ENCODE data around the gene KNOP1. TPM values are rescaled to one million over a fixed set of nuclear protein-coding genes. Genes with fewer than 3 reads are reported as not detected.
A peak's percentile ranks its signal among the peaks of the same experiment; 100 is the strongest.
"Not testable (repeated sequence)": the region's sequence is repeated elsewhere in the genome, so short reads cannot be mapped to it uniquely, and the experiment has no call there.

KNOP1 gene
- total RNA-seq, 1 experiment from 2014 or later: 30.6 TPM

- Histone ChIP-seq H3K4me3 (peak overlapping the region; percentile 91), H3K27ac (peak overlapping the region; percentile 82), H3K36me3 (peaks cover 8% of the 10 kb centered on the region), H3K27me3 (no peaks in the 10 kb centered on the region), H3K4me1 (peaks cover 3% of the 10 kb centered on the region; the same call in 1 of the 2 replicates), H3K9me3 (replicated peaks) (no peaks in the 10 kb centered on the region)
- DNase-seq: no peak
Observed at GRCh38 chr16:19717314-19717713, 713 bp downstream of the KNOP1 start.

GRCh38 chr16:19716728-19717127 is 1.3 kb downstream of the KNOP1 start:
- not testable (repeated sequence) for H3K9me3 ChIP-seq (replicated peaks); DNase-seq; H3K27ac ChIP-seq; H3K4me1 ChIP-seq; H3K36me3 ChIP-seq; H3K27me3 ChIP-seq
- H3K4me3 ChIP-seq: peak overlapping the region; percentile 91

GRCh38 chr16:19716183-19716582 is 1.8 kb downstream of the KNOP1 start:
- no peak for DNase-seq
- peaks cover 3% of the 10 kb centered on the region; the same call in 1 of the 2 replicates for H3K4me1 ChIP-seq
- no peaks in the 10 kb centered on the region for H3K27me3 ChIP-seq
- H3K36me3 ChIP-seq: peaks cover 8% of the 10 kb centered on the region
- no peak overlapping the region for H3K27ac ChIP-seq
- H3K4me3 ChIP-seq: no peak overlapping the region
- H3K9me3 ChIP-seq (replicated peaks): no peaks in the 10 kb centered on the region

GRCh38 chr16:19715566-19715965 is 2.5 kb downstream of the KNOP1 start:
- Histone ChIP-seq H3K4me1 (peaks cover 3% of the 10 kb centered on the region; the same call in 1 of the 2 replicates), H3K4me3 (no peak overlapping the region), H3K27ac (no peak overlapping the region), H3K36me3 (peaks cover 8% of the 10 kb centered on the region), H3K27me3 (no peaks in the 10 kb centered on the region), H3K9me3 (replicated peaks) (no peaks in the 10 kb centered on the region)
- no peak for DNase-seq

GRCh38 chr16:19713697-19714096 is 4.3 kb downstream of the KNOP1 start:
- DNase-seq: no peak
- no peaks in the 10 kb centered on the region for H3K27me3 ChIP-seq
- H3K36me3 ChIP-seq: peaks cover 8% of the 10 kb centered on the region
- no peaks in the 10 kb centered on the region for H3K9me3 ChIP-seq (replicated peaks)
- no peak overlapping the region for H3K4me3 ChIP-seq
- no peak overlapping the region for H3K27ac ChIP-seq
- no peaks in the 10 kb centered on the region for H3K4me1 ChIP-seq

- Histone ChIP-seq H3K9me3 (replicated peaks) (no peaks in the 10 kb centered on the region), H3K36me3 (peaks cover 8% of the 10 kb centered on the region), H3K4me3 (no peak overlapping the region), H3K27me3 (no peaks in the 10 kb centered on the region), H3K4me1 (no peaks in the 10 kb centered on the region), H3K27ac (no peak overlapping the region)
- DNase-seq: no peak
Observed at GRCh38 chr16:19712418-19713058, 5.5 kb downstream of the KNOP1 start.

GRCh38 chr16:19711643-19712042 is 6.4 kb downstream of the KNOP1 start:
- no peaks in the 10 kb centered on the region for H3K27me3 ChIP-seq
- no peak overlapping the region for H3K4me3 ChIP-seq
- DNase-seq: no peak
- H3K4me1 ChIP-seq: no peaks in the 10 kb centered on the region
- peaks cover 13% of the 10 kb centered on the region for H3K36me3 ChIP-seq
- no peaks in the 10 kb centered on the region for H3K9me3 ChIP-seq (replicated peaks)
- H3K27ac ChIP-seq: no peak overlapping the region

- Histone ChIP-seq H3K36me3 (peaks cover 15% of the 10 kb centered on the region), H3K4me1 (no peaks in the 10 kb centered on the region), H3K4me3 (no peak overlapping the region), H3K9me3 (replicated peaks) (no peaks in the 10 kb centered on the region), H3K27me3 (no peaks in the 10 kb centered on the region), H3K27ac (no peak overlapping the region)
- no peak for DNase-seq
Observed at GRCh38 chr16:19710991-19711545, 7.0 kb downstream of the KNOP1 start.

GRCh38 chr16:19710191-19710908 is 7.7 kb downstream of the KNOP1 start:
- Histone ChIP-seq H3K27me3 (no peaks in the 10 kb centered on the region), H3K4me3 (no peak overlapping the region), H3K4me1 (no peaks in the 10 kb centered on the region), H3K36me3 (peaks cover 21% of the 10 kb centered on the region), H3K9me3 (replicated peaks) (no peaks in the 10 kb centered on the region), H3K27ac (no peak overlapping the region)
- DNase-seq: no peak

GRCh38 chr16:19709381-19710136 is 8.5 kb downstream of the KNOP1 start:
- Histone ChIP-seq H3K27me3 (no peaks in the 10 kb centered on the region), H3K9me3 (replicated peaks) (no peaks in the 10 kb centered on the region), H3K4me3 (no peak overlapping the region), H3K27ac (no peak overlapping the region), H3K4me1 (no peaks in the 10 kb centered on the region), H3K36me3 (peaks cover 29% of the 10 kb centered on the region)
- DNase-seq: no peak

- H3K4me3 ChIP-seq: no peak overlapping the region
- no peak for DNase-seq
- H3K4me1 ChIP-seq: no peaks in the 10 kb centered on the region
- H3K27me3 ChIP-seq: no peaks in the 10 kb centered on the region
- no peaks in the 10 kb centered on the region for H3K9me3 ChIP-seq (replicated peaks)
- H3K36me3 ChIP-seq: peaks cover 30% of the 10 kb centered on the region
- H3K27ac ChIP-seq: no peak overlapping the region
Observed at GRCh38 chr16:19708296-19709205, 9.5 kb downstream of the KNOP1 start.

GRCh38 chr16:19707569-19708295 is 10.3 kb downstream of the KNOP1 start:
- Histone ChIP-seq H3K4me3 (no peak overlapping the region), H3K4me1 (no peaks in the 10 kb centered on the region), H3K36me3 (peaks cover 32% of the 10 kb centered on the region), H3K27me3 (no peaks in the 10 kb centered on the region), H3K27ac (no peak overlapping the region), H3K9me3 (replicated peaks) (no peaks in the 10 kb centered on the region)
- no peak for DNase-seq

- no peaks in the 10 kb centered on the region for H3K4me1 ChIP-seq
- H3K9me3 ChIP-seq (replicated peaks): no peaks in the 10 kb centered on the region
- H3K27me3 ChIP-seq: no peaks in the 10 kb centered on the region
- H3K4me3 ChIP-seq: no peak overlapping the region
- no peak for DNase-seq
- no peak overlapping the region for H3K27ac ChIP-seq
- H3K36me3 ChIP-seq: peaks cover 41% of the 10 kb centered on the region
Observed at GRCh38 chr16:19706846-19707245, 11.2 kb downstream of the KNOP1 start.

- no peak overlapping the region for H3K27ac ChIP-seq
- no peaks in the 10 kb centered on the region for H3K27me3 ChIP-seq
- no peak for DNase-seq
- H3K36me3 ChIP-seq: peaks cover 45% of the 10 kb centered on the region
- H3K9me3 ChIP-seq (replicated peaks): no peaks in the 10 kb centered on the region
- no peaks in the 10 kb centered on the region for H3K4me1 ChIP-seq
- no peak overlapping the region for H3K4me3 ChIP-seq
Observed at GRCh38 chr16:19705843-19706242, 12.2 kb downstream of the KNOP1 start.

Measured in SJCRH30 (cell line).